T-helper 22 cell (primary cell): ENCODE data around the gene CD36.
"Not testable (repeated sequence)": the region's sequence is repeated elsewhere in the genome, so short reads cannot be mapped to it uniquely, and the experiment has no call there.

ENCODE experiments used
- DNase-seq: peaks from one replicate; pipeline ENCODE4 v3.0.0-alpha.2; 2020; ENCODE audit warnings: low read depth

The CD36 gene

GRCh38 chr7:80654887-80655340, 16.5 kb downstream of the CD36 start:
- DNase-seq, result no peak

- no peak for DNase-seq
Observed at GRCh38 chr7:80656029-80656428, 17.6 kb downstream of the CD36 start.

GRCh38 chr7:80659120-80660055, 20.9 kb downstream of the CD36 start:
- no peak for DNase-seq

- no peak for DNase-seq
Observed at GRCh38 chr7:80660939-80661338, 22.5 kb downstream of the CD36 start.

GRCh38 chr7:80661729-80662128, 23.3 kb downstream of the CD36 start:
- no peak for DNase-seq

- DNase-seq, result no peak
Observed at GRCh38 chr7:80662252-80662651, 23.8 kb downstream of the CD36 start.

GRCh38 chr7:80665526-80665925, 27.1 kb downstream of the CD36 start:
- no peak for DNase-seq

GRCh38 chr7:80666376-80666775, 27.9 kb downstream of the CD36 start:
- no peak for DNase-seq

- DNase-seq, result not testable (repeated sequence)
Observed at GRCh38 chr7:80669367-80669766, 30.9 kb downstream of the CD36 start.

- DNase-seq, result no peak
Observed at GRCh38 chr7:80671744-80672143, 33.3 kb downstream of the CD36 start.

- no peak for DNase-seq
Observed at GRCh38 chr7:80675090-80675489, 36.6 kb downstream of the CD36 start.

GRCh38 chr7:80676404-80676803, 38.0 kb downstream of the CD36 start:
- no peak for DNase-seq

GRCh38 chr7:80677629-80678028, 39.2 kb downstream of the CD36 start:
- DNase-seq, result no peak

- no peak for DNase-seq
Observed at GRCh38 chr7:80678707-80679106, 40.3 kb downstream of the CD36 start.

- no peak for DNase-seq
Observed at GRCh38 chr7:80679921-80680907, 41.8 kb downstream of the CD36 start.

- no peak for DNase-seq
Observed at GRCh38 chr7:80681272-80681885, 42.9 kb downstream of the CD36 start.

- DNase-seq, result no peak
Observed at GRCh38 chr7:80682744-80683143, 44.3 kb downstream of the CD36 start.

- DNase-seq, result no peak
Observed at GRCh38 chr7:80686576-80686975, 48.1 kb downstream of the CD36 start.

GRCh38 chr7:80699045-80699638, 60.7 kb downstream of the CD36 start:
- DNase-seq, result no peak

- no peak for DNase-seq
Observed at GRCh38 chr7:80699721-80700256, 61.3 kb downstream of the CD36 start.

GRCh38 chr7:80703272-80703671, 64.8 kb downstream of the CD36 start:
- no peak for DNase-seq
